GM12864 (cell line): ENCODE measurements around the gene COMMD9.

Source experiments
- DNase-seq: peaks from one replicate; pipeline ENCODE4 v3.0.0-alpha.2; 2011; ENCODE audit warnings: low read depth
- H3K4me3 ChIP-seq: 2 replicates; pipeline ENCODE4 v1.5.1; 2011; ENCODE audit warnings: mild to moderate bottlenecking, low read depth, low read length, control low read depth
- TF ChIP-seq, protein P1 (sequence below): IDR thresholded peaks from 2 replicates; pipeline ENCODE4 v1.5.1; 2011; ENCODE audit warnings: low read depth, mild to moderate bottlenecking, moderate library complexity, low read length, control low read depth, inconsistent platforms; ENCODE audit errors: missing control alignments

Gene COMMD9

GRCh38 chr11:36278531-36279282 lies 10.5 kb downstream of the COMMD9 start:
- no peak overlapping the region for H3K4me3 ChIP-seq
- DNase-seq, result no peak
- TF ChIP-seq, protein P1, sequence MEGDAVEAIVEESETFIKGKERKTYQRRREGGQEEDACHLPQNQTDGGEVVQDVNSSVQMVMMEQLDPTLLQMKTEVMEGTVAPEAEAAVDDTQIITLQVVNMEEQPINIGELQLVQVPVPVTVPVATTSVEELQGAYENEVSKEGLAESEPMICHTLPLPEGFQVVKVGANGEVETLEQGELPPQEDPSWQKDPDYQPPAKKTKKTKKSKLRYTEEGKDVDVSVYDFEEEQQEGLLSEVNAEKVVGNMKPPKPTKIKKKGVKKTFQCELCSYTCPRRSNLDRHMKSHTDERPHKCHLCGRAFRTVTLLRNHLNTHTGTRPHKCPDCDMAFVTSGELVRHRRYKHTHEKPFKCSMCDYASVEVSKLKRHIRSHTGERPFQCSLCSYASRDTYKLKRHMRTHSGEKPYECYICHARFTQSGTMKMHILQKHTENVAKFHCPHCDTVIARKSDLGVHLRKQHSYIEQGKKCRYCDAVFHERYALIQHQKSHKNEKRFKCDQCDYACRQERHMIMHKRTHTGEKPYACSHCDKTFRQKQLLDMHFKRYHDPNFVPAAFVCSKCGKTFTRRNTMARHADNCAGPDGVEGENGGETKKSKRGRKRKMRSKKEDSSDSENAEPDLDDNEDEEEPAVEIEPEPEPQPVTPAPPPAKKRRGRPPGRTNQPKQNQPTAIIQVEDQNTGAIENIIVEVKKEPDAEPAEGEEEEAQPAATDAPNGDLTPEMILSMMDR, result no peak

- no peak overlapping the region for H3K4me3 ChIP-seq
- DNase-seq, result no peak
- TF ChIP-seq, protein P1, result no peak
Measured at GRCh38 chr11:36274414-36274813, 14.8 kb downstream of the COMMD9 start.

GRCh38 chr11:36273110-36273509 lies 16.1 kb downstream of the COMMD9 start:
- H3K4me3 ChIP-seq, result no peak overlapping the region
- TF ChIP-seq, protein P1, result no peak
- no peak for DNase-seq

DNA sequence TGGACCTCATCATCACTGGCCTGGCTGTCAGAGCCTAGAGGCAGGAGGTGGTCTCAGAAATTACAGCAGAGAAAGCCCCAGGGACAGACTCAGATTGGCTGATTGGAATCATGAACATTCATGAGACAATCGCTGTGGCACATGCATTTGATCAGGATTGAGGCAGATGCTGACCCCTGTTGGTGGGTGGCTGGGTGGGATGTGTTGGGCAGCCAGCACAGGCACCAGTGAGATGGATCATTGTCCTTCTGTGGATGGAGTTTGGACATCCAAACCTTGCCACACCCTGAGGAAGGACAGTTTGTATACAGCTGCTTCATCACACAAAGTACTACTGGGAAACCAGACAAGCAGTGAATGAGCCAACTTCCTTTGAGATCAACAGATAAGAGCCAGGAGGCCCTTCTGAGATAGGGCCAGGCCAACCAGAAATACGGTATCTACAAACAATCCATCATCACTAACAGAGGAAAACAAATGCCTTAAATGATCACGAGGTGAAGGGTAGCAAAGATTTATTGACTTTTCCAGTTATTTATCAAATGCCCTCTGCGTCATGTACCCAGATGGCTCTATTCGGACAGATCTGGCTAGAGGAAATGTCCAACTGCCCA lies 17.3 kb downstream of the COMMD9 start:
- H3K4me3 ChIP-seq, result no peak overlapping the region

DNA sequence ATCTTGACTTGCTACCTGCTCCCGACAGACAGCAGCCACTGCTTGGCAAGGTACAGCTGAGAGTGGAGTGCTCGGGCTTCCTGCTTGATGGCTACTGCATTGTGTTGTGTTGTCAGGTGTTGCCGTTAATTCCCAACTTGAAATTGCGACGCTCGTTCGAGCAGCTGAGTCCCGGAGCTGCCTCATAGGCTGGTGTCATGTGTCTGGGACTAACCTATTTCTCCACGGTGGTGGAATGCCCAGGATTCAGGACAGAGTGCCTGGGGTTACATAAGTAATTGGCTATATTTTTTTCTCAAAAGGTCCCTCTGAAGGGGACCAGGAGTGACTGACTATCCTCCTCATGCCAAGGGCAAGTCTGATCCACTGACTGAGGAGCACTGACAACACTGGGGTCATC lies 18.5 kb downstream of the COMMD9 start:
- no peak for DNase-seq
- no peak overlapping the region for H3K4me3 ChIP-seq
- TF ChIP-seq, protein P1, result no peak

More for the DNA sequence above, 17.3 kb downstream of the COMMD9 start:
- DNase-seq, result no peak
- TF ChIP-seq, protein P1, result no peak

DNA sequence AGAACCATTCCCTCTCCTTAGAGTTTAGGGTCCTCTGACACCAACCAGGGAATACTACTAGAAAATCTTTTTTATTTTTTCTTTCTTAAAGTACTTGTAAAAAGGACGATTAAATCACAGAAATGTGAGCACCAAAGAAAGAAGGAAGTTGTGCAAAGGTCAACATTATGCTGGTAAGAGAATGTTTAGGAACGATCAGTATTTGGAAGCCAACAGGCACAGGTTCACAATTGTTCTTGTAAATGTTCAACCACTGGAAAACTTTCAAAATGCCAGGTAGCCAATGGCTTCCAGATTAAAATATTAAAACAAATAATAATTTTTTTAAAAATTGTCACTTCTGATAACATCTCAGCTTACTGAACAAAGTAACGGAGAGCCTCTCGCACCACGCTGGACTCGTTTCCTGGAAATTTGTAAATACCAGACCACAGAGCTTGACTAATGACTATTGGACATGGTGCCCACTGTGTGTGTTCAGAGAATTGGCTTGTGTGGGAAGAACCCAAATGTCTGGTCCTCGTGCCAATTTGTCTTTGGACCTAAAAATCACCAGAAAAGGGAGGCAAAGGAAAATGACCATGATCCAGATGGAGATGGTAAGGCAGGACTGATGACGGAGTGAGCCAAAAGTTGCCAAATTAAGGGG lies 20.8 kb downstream of the COMMD9 start:
- TF ChIP-seq, protein P1, result no peak
- no peak for DNase-seq
- no peak overlapping the region for H3K4me3 ChIP-seq

GRCh38 chr11:36266767-36267166 lies 22.5 kb downstream of the COMMD9 start:
- no peak overlapping the region for H3K4me3 ChIP-seq
- TF ChIP-seq, protein P1, result no peak
- DNase-seq, result no peak
